ENCODE results near the gene PTP4A1. TPM values are rescaled to one million over a fixed set of nuclear protein-coding genes. Genes with fewer than 3 reads are reported as not detected.

PTP4A1 gene
- total and polyA plus RNA-seq, 2 of the 13 experiments (the other 11 are each of a cell fraction or from before 2014, with no cell fraction given) = 141 to 376 TPM

DNA sequence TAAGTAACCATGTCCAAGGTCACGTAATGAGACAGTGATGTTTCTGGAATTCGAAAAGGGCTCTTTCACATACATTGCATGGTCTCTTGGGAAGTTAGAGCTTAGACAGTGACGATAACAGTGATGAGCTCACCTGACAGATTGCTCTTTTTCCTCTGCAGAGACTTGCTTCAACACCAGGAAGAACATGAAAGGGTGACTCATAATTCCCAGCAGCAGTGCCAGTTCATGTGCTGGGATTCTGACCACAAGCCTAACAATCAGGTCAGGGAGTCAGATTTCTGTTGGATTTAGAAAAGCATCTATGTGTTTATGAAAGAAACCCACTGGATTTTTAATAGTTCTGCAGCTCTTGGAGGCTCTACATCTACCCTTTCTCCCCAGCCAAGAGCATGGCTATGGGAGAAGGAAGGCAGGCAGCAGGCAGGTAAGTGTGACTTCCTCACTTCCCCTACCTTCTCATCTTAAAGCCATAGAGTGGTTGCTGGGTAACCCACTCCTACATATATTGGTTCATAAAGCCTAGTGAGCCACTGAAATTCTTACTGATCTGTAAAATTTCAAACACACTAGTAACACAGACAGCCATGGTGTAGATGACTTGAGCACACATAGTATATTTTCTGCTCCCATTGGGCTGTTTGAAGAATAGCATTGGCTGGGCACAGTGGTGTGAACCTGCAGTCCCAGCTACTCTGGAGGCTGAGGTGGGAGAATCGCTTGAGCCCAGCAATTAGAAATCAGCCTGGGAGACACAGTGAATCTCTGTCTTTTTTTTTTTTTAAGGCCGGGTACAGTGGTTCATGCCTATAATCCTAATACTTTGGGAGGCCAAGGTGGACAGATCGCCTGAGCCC, 44.4 kb upstream of the PTP4A1 start (continued):
- 0 out of 2 replicates have a peak, but pooled peaks have one; percentile 42 for TF ChIP-seq SNAPC4 (CRISPR knock-in tag; IDR thresholded peaks at IDR 0.05)
- TF ChIP-seq, protein P1, sequence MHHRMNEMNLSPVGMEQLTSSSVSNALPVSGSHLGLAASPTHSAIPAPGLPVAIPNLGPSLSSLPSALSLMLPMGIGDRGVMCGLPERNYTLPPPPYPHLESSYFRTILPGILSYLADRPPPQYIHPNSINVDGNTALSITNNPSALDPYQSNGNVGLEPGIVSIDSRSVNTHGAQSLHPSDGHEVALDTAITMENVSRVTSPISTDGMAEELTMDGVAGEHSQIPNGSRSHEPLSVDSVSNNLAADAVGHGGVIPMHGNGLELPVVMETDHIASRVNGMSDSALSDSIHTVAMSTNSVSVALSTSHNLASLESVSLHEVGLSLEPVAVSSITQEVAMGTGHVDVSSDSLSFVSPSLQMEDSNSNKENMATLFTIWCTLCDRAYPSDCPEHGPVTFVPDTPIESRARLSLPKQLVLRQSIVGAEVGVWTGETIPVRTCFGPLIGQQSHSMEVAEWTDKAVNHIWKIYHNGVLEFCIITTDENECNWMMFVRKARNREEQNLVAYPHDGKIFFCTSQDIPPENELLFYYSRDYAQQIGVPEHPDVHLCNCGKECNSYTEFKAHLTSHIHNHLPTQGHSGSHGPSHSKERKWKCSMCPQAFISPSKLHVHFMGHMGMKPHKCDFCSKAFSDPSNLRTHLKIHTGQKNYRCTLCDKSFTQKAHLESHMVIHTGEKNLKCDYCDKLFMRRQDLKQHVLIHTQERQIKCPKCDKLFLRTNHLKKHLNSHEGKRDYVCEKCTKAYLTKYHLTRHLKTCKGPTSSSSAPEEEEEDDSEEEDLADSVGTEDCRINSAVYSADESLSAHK (CRISPR knock-in tag; IDR thresholded peaks at IDR 0.05; ENCODE audit: borderline replicate concordance) = no peak
- TF ChIP-seq ZBTB1 (CRISPR knock-in tag; IDR thresholded peaks at IDR 0.05; ENCODE audit: borderline replicate concordance) = no peak
- TF ChIP-seq ZNF766 (CRISPR knock-in tag; IDR thresholded peaks at IDR 0.05; ENCODE audit: borderline replicate concordance) = 0 out of 2 replicates have a peak, but pooled peaks have one; percentile 42
- no peak for TF ChIP-seq NRL (CRISPR knock-in tag; IDR thresholded peaks at IDR 0.05; ENCODE audit: borderline replicate concordance)
- 0 out of 2 replicates have a peak, but pooled peaks have one; percentile 24 for TF ChIP-seq ZNF547 (CRISPR knock-in tag; IDR thresholded peaks at IDR 0.05)
- TF ChIP-seq GABPA (IDR thresholded peaks at IDR 0.05; ENCODE audit: low read depth, low read length) = no peak
- peak; percentile 26; the same call in 1 of the 2 replicates for TF ChIP-seq GABPA (CRISPR knock-in tag; IDR thresholded peaks at IDR 0.05; ENCODE audit: low read depth)
- peak; percentile 57; the same call in 1 of the 2 replicates for TF ChIP-seq PAXIP1 (CRISPR knock-in tag; conservative IDR thresholded peaks at IDR 0.05)
- no peak for TF ChIP-seq PITX1 (CRISPR knock-in tag; IDR thresholded peaks at IDR 0.05)
- TF ChIP-seq GZF1 (CRISPR knock-in tag; IDR thresholded peaks at IDR 0.05) = no peak
- TF ChIP-seq, protein P2, sequence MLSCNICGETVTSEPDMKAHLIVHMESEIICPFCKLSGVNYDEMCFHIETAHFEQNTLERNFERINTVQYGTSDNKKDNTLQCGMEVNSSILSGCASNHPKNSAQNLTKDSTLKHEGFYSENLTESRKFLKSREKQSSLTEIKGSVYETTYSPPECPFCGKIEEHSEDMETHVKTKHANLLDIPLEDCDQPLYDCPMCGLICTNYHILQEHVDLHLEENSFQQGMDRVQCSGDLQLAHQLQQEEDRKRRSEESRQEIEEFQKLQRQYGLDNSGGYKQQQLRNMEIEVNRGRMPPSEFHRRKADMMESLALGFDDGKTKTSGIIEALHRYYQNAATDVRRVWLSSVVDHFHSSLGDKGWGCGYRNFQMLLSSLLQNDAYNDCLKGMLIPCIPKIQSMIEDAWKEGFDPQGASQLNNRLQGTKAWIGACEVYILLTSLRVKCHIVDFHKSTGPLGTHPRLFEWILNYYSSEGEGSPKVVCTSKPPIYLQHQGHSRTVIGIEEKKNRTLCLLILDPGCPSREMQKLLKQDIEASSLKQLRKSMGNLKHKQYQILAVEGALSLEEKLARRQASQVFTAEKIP (CRISPR knock-in tag; IDR thresholded peaks at IDR 0.05; ENCODE audit: borderline replicate concordance) = no peak
- peak; percentile 14; the same call in 1 of the 2 replicates for TF ChIP-seq ZNF703 (CRISPR knock-in tag; IDR thresholded peaks at IDR 0.05; ENCODE audit: borderline replicate concordance)
- no peak for TF ChIP-seq ZNF615 (CRISPR knock-in tag; IDR thresholded peaks at IDR 0.05; ENCODE audit: borderline replicate concordance)
- peak; percentile 81; the same call in 1 of the 2 replicates for TF ChIP-seq TBX3 (IDR thresholded peaks at IDR 0.05; ENCODE audit: borderline replicate concordance)
